Loucy (cell line): ENCODE measurements around the gene MARCHF4.

Experiments used
- H2AFZ ChIP-seq: fragments of 200-600 bp; sonication (generic); 2 replicates; pipeline ENCODE4 v1.6.0; 2016; ENCODE audit warnings: antibody characterized with exemption, mild to moderate bottlenecking, low read length, moderate library complexity
- H3F3A ChIP-seq: fragments of 200-600 bp; 2 replicates; pipeline ENCODE4 v1.6.0; 2016; ENCODE audit warnings: antibody characterized with exemption, low read depth, mild to moderate bottlenecking
- H3K27me3 ChIP-seq: fragments of 200-600 bp; sonication (generic); 2 replicates; pipeline ENCODE4 v1.6.1; 2014; ENCODE audit warnings: low read length, mild to moderate bottlenecking; ENCODE audit not compliant: insufficient read depth, poor library complexity, severe bottlenecking
- H3K36me3 ChIP-seq: fragments of 200-600 bp; sonication (generic); 2 replicates; pipeline ENCODE4 v1.6.1; 2016; ENCODE audit warnings: low read length; ENCODE audit not compliant: insufficient read depth
- H3K4me1 ChIP-seq: fragments of 200-600 bp; sonication (generic); 2 replicates; pipeline ENCODE4 v1.5.1; 2014; ENCODE audit warnings: low read length, mild to moderate bottlenecking; ENCODE audit not compliant: insufficient read depth, poor library complexity, severe bottlenecking
- H3K4me2 ChIP-seq: fragments of 200-600 bp; sonication (generic); 2 replicates; pipeline ENCODE4 v1.6.0; 2014; ENCODE audit warnings: antibody characterized with exemption, low read length, low read depth, mild to moderate bottlenecking; ENCODE audit not compliant: poor library complexity, severe bottlenecking
- H3K4me3 ChIP-seq: fragments of 200-600 bp; sonication (generic); 2 replicates; pipeline ENCODE4 v1.5.1; 2014; ENCODE audit warnings: low read length, mild to moderate bottlenecking, mixed read lengths; ENCODE audit not compliant: poor library complexity, severe bottlenecking
- H3K79me2 ChIP-seq: fragments of 200-600 bp; sonication (generic); 2 replicates; pipeline ENCODE4 v1.6.1; 2014; ENCODE audit warnings: low read length; ENCODE audit not compliant: insufficient read depth
- H3K9ac ChIP-seq: fragments of 200-600 bp; sonication (generic); 2 replicates; pipeline ENCODE4 v1.6.0; 2014; ENCODE audit warnings: mild to moderate bottlenecking, low read depth, low read length, moderate library complexity; ENCODE audit not compliant: poor library complexity, severe bottlenecking
- H3K9me2 ChIP-seq: fragments of 200-600 bp; sonication (generic); replicated peaks from 2 replicates; pipeline ENCODE4 v1.6.1; 2016; ENCODE audit warnings: low read depth, low read length, mixed read lengths
- H3K9me3 ChIP-seq: fragments of 200-600 bp; sonication (generic); 2 replicates; pipeline ENCODE4 v1.6.1; 2014; ENCODE audit warnings: mild to moderate bottlenecking, antibody characterized with exemption, low read length, low read depth; ENCODE audit not compliant: insufficient read depth
- H4K20me1 ChIP-seq: fragments of 200-600 bp; sonication (generic); 2 replicates; pipeline ENCODE4 v1.6.0; 2014; ENCODE audit warnings: antibody characterized with exemption, low read length, mild to moderate bottlenecking; ENCODE audit not compliant: insufficient read depth, poor library complexity, severe bottlenecking
- EZH2phosphoT487 ChIP-seq: fragments of 200-600 bp; IDR thresholded peaks from 2 replicates; pipeline ENCODE4 v1.6.1; 2018; ENCODE audit warnings: antibody characterized with exemption, mild to moderate bottlenecking, moderate library complexity, borderline replicate concordance
- TF ChIP-seq, protein P1 (sequence below): fragments of 200-600 bp; sonication (generic); conservative IDR thresholded peaks from 2 replicates; pipeline ENCODE4 v1.5.1; 2014; ENCODE audit warnings: mild to moderate bottlenecking, antibody characterized with exemption, low read length

Gene MARCHF4

DNA sequence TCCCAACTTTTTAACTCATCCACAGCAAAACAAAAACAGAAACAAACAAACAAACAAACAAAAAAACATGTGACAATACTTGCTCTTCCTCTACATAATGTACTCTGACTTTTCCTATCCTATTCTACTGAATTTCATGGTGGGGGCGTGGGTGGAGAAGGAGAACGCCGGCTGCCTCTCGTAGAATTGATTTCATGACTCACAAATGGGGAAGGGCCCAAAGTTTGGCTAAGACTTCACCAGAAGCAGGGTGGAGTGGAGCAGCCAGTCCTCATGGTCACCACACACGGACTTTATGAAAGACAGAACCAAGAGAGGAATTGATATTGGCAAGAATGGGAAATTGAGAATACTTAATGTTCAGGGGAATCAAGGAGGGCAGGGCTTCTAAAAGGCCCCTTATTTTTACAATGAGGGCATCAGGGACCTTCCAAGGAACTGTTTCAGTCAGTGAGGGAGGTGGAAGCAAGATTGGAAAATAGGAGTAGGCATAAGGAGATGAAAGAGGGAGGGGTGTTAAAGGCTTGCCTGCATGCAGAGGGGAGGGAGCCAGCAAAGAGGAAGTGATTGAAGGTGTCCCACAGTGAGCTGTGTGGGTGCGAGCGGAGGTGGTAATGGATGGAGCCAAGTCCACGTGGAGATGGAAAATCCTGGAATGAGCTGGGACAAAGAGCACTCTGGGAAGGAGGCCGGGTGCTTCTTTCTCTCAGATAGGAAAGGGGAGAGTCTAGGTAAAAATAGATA is 27.9 kb downstream of the MARCHF4 start:
- Histone ChIP-seq H2AFZ (no peak overlapping the region), H3K4me1 (peaks cover 96% of the 10 kb centered on the region), H3K9me3 (no peaks in the 10 kb centered on the region), H4K20me1 (no peaks in the 10 kb centered on the region), H3F3A (peaks cover 7% of the 10 kb centered on the region; the same call in 1 of the 2 replicates), H3K4me2 (no peak overlapping the region), H3K27me3 (no peaks in the 10 kb centered on the region), H3K79me2 (no peaks in the 10 kb centered on the region), H3K9ac (peak overlapping the region; percentile 61), H3K4me3 (no peak overlapping the region), H3K9me2 (no peaks in the 10 kb centered on the region), H3K36me3 (no peaks in the 10 kb centered on the region)
- TF ChIP-seq, protein P1, sequence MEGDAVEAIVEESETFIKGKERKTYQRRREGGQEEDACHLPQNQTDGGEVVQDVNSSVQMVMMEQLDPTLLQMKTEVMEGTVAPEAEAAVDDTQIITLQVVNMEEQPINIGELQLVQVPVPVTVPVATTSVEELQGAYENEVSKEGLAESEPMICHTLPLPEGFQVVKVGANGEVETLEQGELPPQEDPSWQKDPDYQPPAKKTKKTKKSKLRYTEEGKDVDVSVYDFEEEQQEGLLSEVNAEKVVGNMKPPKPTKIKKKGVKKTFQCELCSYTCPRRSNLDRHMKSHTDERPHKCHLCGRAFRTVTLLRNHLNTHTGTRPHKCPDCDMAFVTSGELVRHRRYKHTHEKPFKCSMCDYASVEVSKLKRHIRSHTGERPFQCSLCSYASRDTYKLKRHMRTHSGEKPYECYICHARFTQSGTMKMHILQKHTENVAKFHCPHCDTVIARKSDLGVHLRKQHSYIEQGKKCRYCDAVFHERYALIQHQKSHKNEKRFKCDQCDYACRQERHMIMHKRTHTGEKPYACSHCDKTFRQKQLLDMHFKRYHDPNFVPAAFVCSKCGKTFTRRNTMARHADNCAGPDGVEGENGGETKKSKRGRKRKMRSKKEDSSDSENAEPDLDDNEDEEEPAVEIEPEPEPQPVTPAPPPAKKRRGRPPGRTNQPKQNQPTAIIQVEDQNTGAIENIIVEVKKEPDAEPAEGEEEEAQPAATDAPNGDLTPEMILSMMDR = no peak
- no peak for TF ChIP-seq EZH2phosphoT487

DNA sequence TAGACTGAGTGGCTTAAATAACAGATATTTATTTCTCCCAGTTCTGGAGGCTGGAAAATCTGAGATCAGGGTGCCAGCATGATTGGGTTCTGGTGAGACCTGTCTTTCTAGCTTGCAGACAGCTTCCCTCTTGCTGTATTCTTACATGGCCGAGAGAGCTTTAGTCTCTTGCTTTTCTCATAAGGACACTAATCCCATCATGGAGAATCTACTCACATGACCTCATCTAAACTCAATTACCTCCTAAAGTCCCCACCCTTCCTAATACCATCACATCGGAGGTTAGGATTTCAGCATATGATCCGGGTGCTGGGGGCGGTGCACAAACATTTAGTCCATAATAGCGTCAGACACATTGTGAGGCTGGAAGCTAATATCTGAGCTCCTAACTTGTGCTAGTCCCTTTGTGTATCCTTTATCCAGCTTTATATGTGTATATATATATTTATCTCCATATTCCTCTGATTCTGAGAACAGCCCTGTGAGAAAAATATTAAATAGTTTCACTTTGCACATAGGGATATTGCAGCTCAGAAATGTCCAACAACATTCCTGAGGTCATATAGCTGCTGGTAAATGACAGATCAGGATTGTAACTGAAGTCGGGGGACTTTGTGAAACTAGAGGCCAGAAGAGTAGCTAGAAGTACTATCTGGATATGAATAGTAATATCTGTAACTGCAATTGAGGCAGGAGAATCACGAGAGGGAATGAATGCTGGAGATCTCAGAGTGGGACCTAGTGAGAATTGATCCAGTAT is 28.9 kb downstream of the MARCHF4 start:
- Histone ChIP-seq H3K4me2 (no peak overlapping the region), H3F3A (peaks cover 7% of the 10 kb centered on the region; the same call in 1 of the 2 replicates), H3K9ac (peak overlapping the region; percentile 22), H3K9me3 (no peaks in the 10 kb centered on the region), H3K36me3 (no peaks in the 10 kb centered on the region), H3K4me1 (peaks cover 87% of the 10 kb centered on the region), H3K4me3 (no peak overlapping the region), H3K79me2 (no peaks in the 10 kb centered on the region), H4K20me1 (no peaks in the 10 kb centered on the region), H3K27me3 (no peaks in the 10 kb centered on the region), H2AFZ (no peak overlapping the region), H3K9me2 (no peaks in the 10 kb centered on the region)
- TF ChIP-seq, protein P1 = no peak
- no peak for TF ChIP-seq EZH2phosphoT487

DNA sequence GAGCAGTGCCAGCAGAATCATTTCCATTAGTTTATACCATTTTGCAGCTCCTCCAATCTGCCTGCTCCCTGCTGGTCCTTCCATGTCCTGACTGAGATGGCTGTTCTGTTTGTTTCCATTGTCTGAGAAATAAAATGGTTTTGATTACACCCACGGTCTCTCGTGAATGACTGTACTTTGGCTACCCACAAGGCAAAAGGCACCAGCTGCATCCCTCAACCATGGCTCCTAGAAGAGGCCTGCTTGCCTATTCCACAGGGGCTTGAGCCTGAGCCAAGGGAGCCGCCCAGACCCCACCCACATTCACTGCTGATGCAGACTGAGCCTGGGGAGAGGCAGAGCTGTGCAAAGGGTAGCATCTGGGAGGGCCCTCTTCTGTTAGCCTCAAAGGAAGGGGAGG is 31.2 kb downstream of the MARCHF4 start:
- Histone ChIP-seq H4K20me1 (no peaks in the 10 kb centered on the region), H3K27me3 (no peaks in the 10 kb centered on the region), H3K9me3 (no peaks in the 10 kb centered on the region), H3K9me2 (no peaks in the 10 kb centered on the region), H3F3A (0 out of 2 replicates have a peak, but pooled peaks cover 2% of the 10 kb centered on the region), H3K4me2 (peak overlapping the region; percentile 41), H3K79me2 (no peaks in the 10 kb centered on the region), H3K9ac (peak overlapping the region; percentile 25), H2AFZ (peak overlapping the region; percentile 4; the same call in 1 of the 2 replicates), H3K36me3 (no peaks in the 10 kb centered on the region), H3K4me1 (peaks cover 64% of the 10 kb centered on the region), H3K4me3 (no peak overlapping the region)
- no peak for TF ChIP-seq EZH2phosphoT487
- TF ChIP-seq, protein P1 = no peak
